Uterus (tissue), 4 donors: ENCODE results near the gene PLA2G4E. TPM values are rescaled to one million over a fixed set of nuclear protein-coding genes. Genes with fewer than 3 reads are reported as not detected.

Source experiments
- DNase-seq, 2 donors: peaks; one replicate each; pipeline ENCODE4 v3.0.0-alpha.2; 2019 to 2020
- H3K27ac ChIP-seq, 2 donors: fragments of 200-600 bp; sonication (generic); 1 replicate in 1 of 2; 2 replicates in 1 of 2; pipeline ENCODE4 v1.5.1; 2016 to 2018
- H3K27me3 ChIP-seq, 2 donors: fragments of 200-600 bp; sonication (generic); one replicate each; pipeline ENCODE4 v1.5.1; 2018 to 2019; ENCODE audit warnings: control low read depth in 1 of 2
- H3K36me3 ChIP-seq, 2 donors: fragments of 200-600 bp; sonication (generic); one replicate each; pipeline ENCODE4 v1.5.1; 2019; ENCODE audit warnings: control low read depth in 1 of 2
- H3K4me1 ChIP-seq, 2 donors: fragments of 200-600 bp; sonication (generic); one replicate each; pipeline ENCODE4 v1.5.1; 2018 to 2019; ENCODE audit warnings: control low read depth in 1 of 2
- H3K4me3 ChIP-seq, 2 donors: fragments of 200-600 bp; sonication (generic); 1 replicate in 1 of 2; 2 replicates in 1 of 2; pipeline ENCODE4 v1.5.1; 2018 to 2019; ENCODE audit warnings: mild to moderate bottlenecking in 1 of 2
- H3K9me3 ChIP-seq, 2 donors: fragments of 200-600 bp; sonication (generic); one replicate each; pipeline ENCODE4 v1.5.1; 2019; ENCODE audit warnings: control low read depth in 1 of 2
- POLR2A ChIP-seq, 2 donors: fragments of 450-650 bp; IDR thresholded peaks; one replicate each; pipeline ENCODE4 v1.6.1; 2016; ENCODE audit warnings: antibody characterized with exemption in 2 of 2, mild to moderate bottlenecking in 1 of 2, moderate library complexity in 1 of 2
- intact Hi-C: fragments of 100-400 bp; cut with DNase I; formaldehyde crosslinking; loops from one replicate; pipeline ENCODE4 v1.15.1; 2023; ENCODE audit warnings: low total_unique reads
- total RNA-seq, 4 donors: library from RNA; depleted of rRNA in 3 of 4; stranded (reverse); fragments of >200 nt in 3 of 4; gene quantifications; one replicate each; pipeline versions ENCODE4 v1.1.0 to v1.2.4, GENCODE V29; 2014 to 2023
- TF ChIP-seq, protein P1 (sequence below), 4 experiments: fragments of 200-600 bp in 2 of 4; fragments of 450-650 bp in 2 of 4; sonication (generic) in 2 of 4; IDR thresholded peaks; one replicate each; pipeline ENCODE4 v1.5.1; 2016 to 2019; ENCODE audit warnings: antibody characterized with exemption in 4 of 4, mild to moderate bottlenecking in 2 of 4, moderate library complexity in 1 of 4
- donor health status: DM: yes; HTN: yes; CAD: no.

The PLA2G4E gene
- total RNA-seq, 4 donors from 2014 or later = not detected

DNA sequence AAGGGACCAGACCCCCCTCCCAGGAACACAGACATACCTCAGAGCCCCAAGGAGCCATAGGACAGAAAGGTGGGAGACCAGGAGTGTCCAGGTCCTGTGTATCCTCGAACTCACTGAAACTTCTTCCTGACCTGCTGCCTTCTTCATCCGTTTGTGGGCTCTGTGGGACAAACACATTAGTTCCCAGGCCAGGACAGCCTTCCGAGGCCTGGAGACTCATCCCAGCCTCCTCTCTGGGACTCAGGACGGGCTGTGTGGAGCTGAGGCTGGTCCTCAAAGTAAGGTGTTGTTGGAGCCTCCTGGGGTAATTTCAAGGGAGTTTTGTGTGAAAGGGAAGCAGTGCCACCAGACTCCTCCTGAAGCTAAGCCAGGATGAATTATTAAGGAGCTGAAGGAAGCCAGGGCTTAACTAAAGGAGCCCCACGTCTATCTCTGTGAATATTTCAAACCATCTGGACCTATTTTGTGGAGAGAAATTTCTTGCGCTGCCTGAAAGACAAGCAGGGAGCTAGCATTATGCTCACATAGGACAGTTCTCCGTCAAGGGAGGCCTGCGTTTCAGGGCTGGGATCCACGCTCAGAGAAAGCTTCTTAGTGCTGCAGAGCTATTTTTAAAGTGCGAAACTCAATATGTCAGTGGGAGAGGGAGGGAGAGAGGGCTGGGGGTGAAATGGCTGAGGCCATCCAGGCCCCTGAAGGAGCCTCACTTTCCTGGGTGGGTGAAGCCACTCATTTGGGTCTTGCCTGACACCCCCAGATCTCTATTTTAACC is 29.8 kb upstream of the PLA2G4E start:
- Histone ChIP-seq H3K4me3 (no peak overlapping the region), H3K27ac (no peak overlapping the region), H3K36me3 (no peaks in the 10 kb centered on the region), H3K9me3 (no peaks in the 10 kb centered on the region), H3K4me1 (no peaks in the 10 kb centered on the region), H3K27me3 (no peaks in the 10 kb centered on the region)
- no peak for DNase-seq
- TF ChIP-seq, protein P1, sequence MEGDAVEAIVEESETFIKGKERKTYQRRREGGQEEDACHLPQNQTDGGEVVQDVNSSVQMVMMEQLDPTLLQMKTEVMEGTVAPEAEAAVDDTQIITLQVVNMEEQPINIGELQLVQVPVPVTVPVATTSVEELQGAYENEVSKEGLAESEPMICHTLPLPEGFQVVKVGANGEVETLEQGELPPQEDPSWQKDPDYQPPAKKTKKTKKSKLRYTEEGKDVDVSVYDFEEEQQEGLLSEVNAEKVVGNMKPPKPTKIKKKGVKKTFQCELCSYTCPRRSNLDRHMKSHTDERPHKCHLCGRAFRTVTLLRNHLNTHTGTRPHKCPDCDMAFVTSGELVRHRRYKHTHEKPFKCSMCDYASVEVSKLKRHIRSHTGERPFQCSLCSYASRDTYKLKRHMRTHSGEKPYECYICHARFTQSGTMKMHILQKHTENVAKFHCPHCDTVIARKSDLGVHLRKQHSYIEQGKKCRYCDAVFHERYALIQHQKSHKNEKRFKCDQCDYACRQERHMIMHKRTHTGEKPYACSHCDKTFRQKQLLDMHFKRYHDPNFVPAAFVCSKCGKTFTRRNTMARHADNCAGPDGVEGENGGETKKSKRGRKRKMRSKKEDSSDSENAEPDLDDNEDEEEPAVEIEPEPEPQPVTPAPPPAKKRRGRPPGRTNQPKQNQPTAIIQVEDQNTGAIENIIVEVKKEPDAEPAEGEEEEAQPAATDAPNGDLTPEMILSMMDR (IDR thresholded peaks at IDR 0.05) = no peak
- TF ChIP-seq POLR2A (IDR thresholded peaks at IDR 0.05) = no peak
- intact Hi-C loops = no loop called here

DNA sequence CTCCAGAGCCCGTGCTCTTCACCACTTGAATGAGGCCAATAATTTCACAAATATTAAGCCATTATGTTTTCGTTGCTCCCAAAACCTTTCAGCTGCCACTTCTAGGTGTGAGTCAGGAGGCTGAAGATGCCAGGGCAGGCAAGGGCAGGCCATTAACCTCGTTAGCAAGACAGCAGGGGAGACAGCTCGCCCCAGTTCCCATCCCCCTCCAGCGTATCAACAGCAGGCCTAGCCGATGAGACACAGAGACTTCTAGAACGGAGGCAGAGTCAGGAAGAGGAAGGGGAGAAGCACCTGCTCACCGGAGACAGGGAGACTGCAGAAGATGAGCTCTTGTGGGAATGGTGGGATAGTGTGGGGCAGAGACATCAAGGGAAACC is 28.0 kb upstream of the PLA2G4E start:
- no peak overlapping the region for H3K27ac ChIP-seq
- no peak overlapping the region for H3K4me3 ChIP-seq
- no peaks in the 10 kb centered on the region for H3K27me3 ChIP-seq
- intact Hi-C loops = no loop called here
- TF ChIP-seq, protein P1 (IDR thresholded peaks at IDR 0.05) = no peak
- TF ChIP-seq POLR2A (IDR thresholded peaks at IDR 0.05) = no peak
- no peaks in the 10 kb centered on the region for H3K4me1 ChIP-seq
- no peaks in the 10 kb centered on the region for H3K9me3 ChIP-seq
- H3K36me3 ChIP-seq = no peaks in the 10 kb centered on the region
- DNase-seq = no peak

DNA sequence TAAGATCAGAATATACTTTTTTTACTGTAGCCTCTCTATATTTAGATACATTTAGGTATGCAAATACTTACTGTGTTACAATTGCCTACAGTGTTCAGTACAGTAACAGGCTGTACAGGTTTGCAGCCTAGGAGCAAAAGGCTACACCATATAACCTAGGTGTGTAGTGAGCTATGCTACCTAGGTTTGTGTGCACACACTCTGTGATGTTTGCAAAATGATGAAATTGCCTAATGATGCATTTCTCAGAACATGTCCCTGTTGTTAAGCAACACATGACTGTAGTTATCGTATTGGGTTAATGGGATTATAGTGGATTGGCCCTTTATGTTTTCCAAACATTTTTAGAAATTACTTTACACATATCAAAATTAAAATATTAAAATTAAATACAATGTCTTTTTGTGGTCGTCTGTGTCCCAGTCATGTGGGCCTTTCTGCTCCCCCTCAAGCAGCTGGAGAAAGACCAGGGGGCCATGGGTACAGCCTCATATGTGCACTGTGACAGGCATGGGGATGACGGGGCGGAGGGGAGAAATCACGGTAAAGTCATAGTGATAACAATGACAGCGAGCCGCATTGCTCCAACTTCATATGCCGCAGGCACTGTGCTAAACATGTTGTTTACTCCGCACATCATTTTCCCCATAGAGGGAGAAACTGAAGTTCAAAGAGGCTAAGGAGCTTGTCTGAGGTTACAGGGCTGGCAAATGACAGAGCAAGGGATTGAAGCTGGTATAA is 27.4 kb upstream of the PLA2G4E start:
- intact Hi-C loops = no loop called here
- no peak for DNase-seq

DNA sequence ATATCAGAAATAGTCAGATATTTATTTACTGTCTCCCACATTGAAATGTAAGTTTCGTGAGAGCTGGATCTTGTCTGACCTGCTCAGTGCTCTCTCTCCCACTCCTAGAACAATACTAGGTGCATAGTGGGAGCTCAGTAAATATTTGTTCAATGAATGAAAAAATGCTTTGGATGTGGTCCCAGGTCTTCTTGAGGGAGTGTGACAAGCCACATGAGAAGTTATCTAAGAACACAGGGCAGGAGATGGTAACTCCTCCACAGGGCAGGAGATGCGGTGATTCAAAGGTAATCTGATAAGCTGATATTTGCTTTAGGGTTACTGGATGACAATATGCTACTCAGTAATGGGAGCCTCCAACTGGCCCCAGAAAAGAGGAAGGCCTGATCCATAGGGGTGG is 25.8 kb upstream of the PLA2G4E start:
- DNase-seq = no peak
- Histone ChIP-seq H3K9me3 (no peaks in the 10 kb centered on the region), H3K27ac (no peak overlapping the region), H3K27me3 (no peaks in the 10 kb centered on the region), H3K36me3 (no peaks in the 10 kb centered on the region), H3K4me3 (no peak overlapping the region), H3K4me1 (no peaks in the 10 kb centered on the region)
- intact Hi-C loops = no loop called here
- TF ChIP-seq, protein P1 (IDR thresholded peaks at IDR 0.05) = no peak
- no peak for TF ChIP-seq POLR2A (IDR thresholded peaks at IDR 0.05)

More for the DNA sequence above, 27.4 kb upstream of the PLA2G4E start:
- no peaks in the 10 kb centered on the region for H3K27me3 ChIP-seq
- H3K4me1 ChIP-seq = no peaks in the 10 kb centered on the region
- no peaks in the 10 kb centered on the region for H3K9me3 ChIP-seq
- H3K4me3 ChIP-seq = no peak overlapping the region
- H3K36me3 ChIP-seq = no peaks in the 10 kb centered on the region
- no peak overlapping the region for H3K27ac ChIP-seq
- no peak for TF ChIP-seq POLR2A (IDR thresholded peaks at IDR 0.05)
- TF ChIP-seq, protein P1 (IDR thresholded peaks at IDR 0.05) = no peak

DNA sequence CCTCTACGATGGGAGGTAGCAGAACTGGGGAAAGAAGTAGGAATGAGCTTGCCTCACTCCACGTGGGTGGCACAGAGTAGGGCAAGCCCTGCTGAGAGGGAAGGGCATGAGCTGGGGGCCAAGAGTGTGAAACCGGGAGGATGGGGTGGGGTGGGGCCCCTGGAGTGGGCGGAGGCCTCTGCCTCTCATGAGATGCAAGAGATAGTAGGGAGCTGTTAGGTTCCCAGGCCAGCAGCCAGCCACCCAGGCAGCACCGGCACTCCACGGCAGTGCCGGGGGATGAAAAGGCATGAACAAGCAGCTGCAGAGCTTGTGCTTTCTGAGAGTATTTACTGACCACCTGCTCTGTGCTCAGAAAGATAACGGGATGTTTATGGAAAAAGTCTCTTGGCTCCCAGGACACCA is 24.4 kb upstream of the PLA2G4E start:
- TF ChIP-seq POLR2A (IDR thresholded peaks at IDR 0.05) = no peak
- TF ChIP-seq, protein P1 (IDR thresholded peaks at IDR 0.05) = no peak
- intact Hi-C loops = no loop called here
- H3K4me1 ChIP-seq = no peaks in the 10 kb centered on the region
- no peaks in the 10 kb centered on the region for H3K9me3 ChIP-seq
- DNase-seq = no peak
- H3K27ac ChIP-seq = no peak overlapping the region
- no peaks in the 10 kb centered on the region for H3K36me3 ChIP-seq
- H3K27me3 ChIP-seq = no peaks in the 10 kb centered on the region
- no peak overlapping the region for H3K4me3 ChIP-seq
